Fibroblast of lung (primary cell): ENCODE data around the gene AFG3L2. TPM values are rescaled to one million over a fixed set of nuclear protein-coding genes. Genes with fewer than 3 reads are reported as not detected.
A peak's percentile ranks its signal among the peaks of the same experiment; 100 is the strongest.
"Not testable (repeated sequence)": the region's sequence is repeated elsewhere in the genome, so short reads cannot be mapped to it uniquely, and the experiment has no call there.

Experiments
- DNase-seq, 2 donors: peaks; one replicate each; pipeline versions ENCODE4 v3.0.0 to v3.0.0-alpha.2; 2010; ENCODE audit warnings: low read depth in 2 of 2
- H2AFZ ChIP-seq: 2 replicates; pipeline ENCODE4 v1.5.1; 2012; ENCODE audit warnings: low read length, control low read depth, inconsistent platforms
- H3K27ac ChIP-seq: 2 replicates; pipeline ENCODE4 v1.5.1; 2011; ENCODE audit warnings: low read length, control low read depth; ENCODE audit not compliant: insufficient read depth
- H3K27me3 ChIP-seq: 2 replicates; pipeline ENCODE4 v1.5.1; 2011; ENCODE audit warnings: mild to moderate bottlenecking, low read length; ENCODE audit not compliant: control insufficient read depth, insufficient read depth
- H3K36me3 ChIP-seq: 2 replicates; pipeline ENCODE4 v1.5.1; 2011; ENCODE audit warnings: low read length; ENCODE audit not compliant: control insufficient read depth, insufficient read depth
- H3K4me1 ChIP-seq: 2 replicates; pipeline ENCODE4 v1.5.1; 2011; ENCODE audit warnings: low read length; ENCODE audit not compliant: control insufficient read depth, insufficient read depth; ENCODE audit errors: extremely low read depth
- H3K4me2 ChIP-seq: 2 replicates; pipeline ENCODE4 v1.5.1; 2011; ENCODE audit warnings: low read length, control low read depth; ENCODE audit not compliant: insufficient read depth; ENCODE audit errors: extremely low read depth
- H3K4me3 ChIP-seq, 4 experiments: fragments of 200-600 bp in 1 of 4; sonication (generic) in 1 of 4; replicated peaks in 1 of 4; 2 replicates each; pipeline ENCODE4 v1.5.1; 2011 to 2016; ENCODE audit warnings: low read length in 4 of 4, low read depth in 3 of 4, mild to moderate bottlenecking in 3 of 4, control low read depth in 2 of 4, inconsistent platforms in 1 of 4, mixed read lengths in 1 of 4; ENCODE audit not compliant: insufficient read depth in 1 of 4; ENCODE audit errors: control extremely low read depth in 1 of 4
- H3K79me2 ChIP-seq: 2 replicates; pipeline ENCODE4 v1.5.1; 2012; ENCODE audit warnings: mild to moderate bottlenecking, low read length, inconsistent platforms; ENCODE audit not compliant: control insufficient read depth, insufficient read depth
- H3K9ac ChIP-seq: 2 replicates; pipeline ENCODE4 v1.5.1; 2011; ENCODE audit warnings: mild to moderate bottlenecking, low read length, control low read depth; ENCODE audit not compliant: insufficient read depth
- H3K9me3 ChIP-seq: 2 replicates; pipeline ENCODE4 v1.5.1; 2012; ENCODE audit warnings: low read depth, low read length; ENCODE audit not compliant: control insufficient read depth, insufficient read depth
- H4K20me1 ChIP-seq: 2 replicates; pipeline ENCODE4 v1.5.1; 2011; ENCODE audit warnings: low read length; ENCODE audit not compliant: control insufficient read depth, insufficient read depth; ENCODE audit errors: extremely low read depth
- EZH2 ChIP-seq: IDR thresholded peaks from 2 replicates; pipeline ENCODE4 v1.5.1; 2012; ENCODE audit warnings: low read length, control low read depth, mild to moderate bottlenecking; ENCODE audit errors: missing control alignments
- polyA plus RNA-seq, 2 donors: library from polyadenylated mRNA; depleted of rRNA in 1 of 2; stranded (reverse) in 1 of 2; unstranded in 1 of 2; fragments of >200 nt; gene quantifications; 2 replicates each; pipeline ENCODE4 v1.2.1, GENCODE V29; 2011 to 2012; ENCODE audit warnings: missing spikeins in 1 of 2
- total RNA-seq: library from RNA; depleted of rRNA; stranded (reverse); fragments of >200 nt; gene quantifications from 2 replicates; pipeline ENCODE4 v1.2.1, GENCODE V29; 2014
- TF ChIP-seq, protein P1 (sequence below), 2 donors: IDR thresholded peaks in 1 of 2; conservative IDR thresholded peaks in 1 of 2; 1 replicate in 1 of 2; 2 replicates in 1 of 2; pipeline ENCODE4 v1.5.1; 2011 to 2012; ENCODE audit warnings: low read length in 2 of 2, control low read depth in 1 of 2, inconsistent platforms in 1 of 2, low read depth in 1 of 2, mild to moderate bottlenecking in 1 of 2

AFG3L2 gene
- total and polyA plus RNA-seq, 2 donors (not counting 1 experiment from before 2014, with no cell fraction given) = 38.3 to 41.0 TPM

DNA sequence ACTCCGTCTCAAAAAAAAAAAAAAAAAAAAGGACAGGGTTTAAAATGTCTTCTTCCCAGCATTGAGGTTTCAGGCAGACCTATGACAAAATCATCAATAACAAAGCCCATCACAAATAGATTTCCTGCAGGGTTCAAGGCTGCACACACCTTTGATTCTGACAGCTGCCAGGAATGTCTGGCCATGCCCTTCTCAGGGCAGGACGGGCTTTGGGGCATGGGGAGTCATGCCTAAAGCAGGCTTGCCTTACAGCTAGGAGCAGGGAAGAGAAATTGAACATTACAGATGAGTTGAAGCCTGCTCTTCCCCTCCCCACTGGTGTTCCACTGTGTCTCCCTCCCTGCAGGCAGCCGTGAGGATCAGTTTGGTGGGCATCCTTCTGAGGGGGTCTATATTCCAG is 34.4 kb upstream of the AFG3L2 start:
- TF ChIP-seq, protein P1, sequence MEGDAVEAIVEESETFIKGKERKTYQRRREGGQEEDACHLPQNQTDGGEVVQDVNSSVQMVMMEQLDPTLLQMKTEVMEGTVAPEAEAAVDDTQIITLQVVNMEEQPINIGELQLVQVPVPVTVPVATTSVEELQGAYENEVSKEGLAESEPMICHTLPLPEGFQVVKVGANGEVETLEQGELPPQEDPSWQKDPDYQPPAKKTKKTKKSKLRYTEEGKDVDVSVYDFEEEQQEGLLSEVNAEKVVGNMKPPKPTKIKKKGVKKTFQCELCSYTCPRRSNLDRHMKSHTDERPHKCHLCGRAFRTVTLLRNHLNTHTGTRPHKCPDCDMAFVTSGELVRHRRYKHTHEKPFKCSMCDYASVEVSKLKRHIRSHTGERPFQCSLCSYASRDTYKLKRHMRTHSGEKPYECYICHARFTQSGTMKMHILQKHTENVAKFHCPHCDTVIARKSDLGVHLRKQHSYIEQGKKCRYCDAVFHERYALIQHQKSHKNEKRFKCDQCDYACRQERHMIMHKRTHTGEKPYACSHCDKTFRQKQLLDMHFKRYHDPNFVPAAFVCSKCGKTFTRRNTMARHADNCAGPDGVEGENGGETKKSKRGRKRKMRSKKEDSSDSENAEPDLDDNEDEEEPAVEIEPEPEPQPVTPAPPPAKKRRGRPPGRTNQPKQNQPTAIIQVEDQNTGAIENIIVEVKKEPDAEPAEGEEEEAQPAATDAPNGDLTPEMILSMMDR (conservative IDR thresholded peaks at IDR 0.05 in 1 of 2, IDR thresholded peaks at IDR 0.05 in 1 of 2; ENCODE audit: low read depth in 1 of 2, low read length in 2 of 2) = no peak
- no peak for TF ChIP-seq EZH2
- peaks cover 24% of the 10 kb centered on the region for H3K79me2 ChIP-seq
- no peak overlapping the region for H3K4me3 ChIP-seq
- H2AFZ ChIP-seq = no peak overlapping the region
- no peak overlapping the region for H3K27ac ChIP-seq
- H3K4me2 ChIP-seq = no peak overlapping the region
- H4K20me1 ChIP-seq = no peaks in the 10 kb centered on the region
- H3K36me3 ChIP-seq = no peaks in the 10 kb centered on the region
- no peaks in the 10 kb centered on the region for H3K27me3 ChIP-seq
- no peak overlapping the region for H3K9ac ChIP-seq
- DNase-seq = no peak
- peaks cover 6% of the 10 kb centered on the region for H3K4me1 ChIP-seq
- H3K9me3 ChIP-seq = no peaks in the 10 kb centered on the region

DNA sequence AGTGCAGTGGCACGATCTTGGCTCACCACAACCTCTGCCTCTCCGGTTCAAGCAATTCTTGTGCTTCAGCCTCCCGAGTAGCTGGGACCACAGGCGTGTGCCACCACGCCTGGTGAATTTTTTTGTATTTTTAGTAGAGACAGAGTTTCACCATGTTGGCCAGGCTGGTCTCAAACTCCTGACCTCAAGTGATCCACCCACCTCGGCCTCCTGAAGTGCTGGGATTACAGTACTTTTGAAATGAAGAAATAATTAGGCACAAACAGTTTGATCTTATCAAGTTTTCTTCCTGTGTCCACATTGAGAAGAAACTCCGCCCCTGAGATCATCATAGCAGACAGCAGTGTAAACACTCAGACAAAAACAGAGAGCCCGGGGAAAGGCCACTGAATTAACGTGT is 33.7 kb upstream of the AFG3L2 start:
- not testable (repeated sequence) for H3K4me1 ChIP-seq, H3K4me2 ChIP-seq, H3K9ac ChIP-seq, H4K20me1 ChIP-seq, DNase-seq, H3K4me3 ChIP-seq, H3K27ac ChIP-seq, H2AFZ ChIP-seq, H3K9me3 ChIP-seq, H3K36me3 ChIP-seq, H3K27me3 ChIP-seq
- H3K79me2 ChIP-seq = peaks cover 23% of the 10 kb centered on the region

DNA sequence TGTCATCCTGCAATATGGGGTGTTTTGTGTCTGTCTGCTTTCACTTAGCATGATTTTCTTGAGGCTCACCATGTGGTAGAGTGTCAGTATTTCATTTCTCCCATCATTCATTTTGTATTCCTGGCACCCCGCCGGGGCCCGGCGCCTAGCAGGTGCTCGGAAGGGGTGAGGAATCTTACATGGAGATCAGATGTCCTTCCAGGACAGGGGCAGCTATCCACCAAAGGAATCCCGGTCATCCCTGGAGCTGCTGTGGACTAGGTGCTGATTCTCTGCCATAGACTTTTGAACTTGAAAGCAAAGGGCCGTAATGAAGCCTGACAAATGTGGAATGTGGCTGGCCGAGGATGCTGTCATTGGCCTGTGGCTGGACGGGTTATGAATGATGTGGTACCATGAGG is 33.1 kb upstream of the AFG3L2 start:
- Histone ChIP-seq H4K20me1 (no peaks in the 10 kb centered on the region), H3K9ac (no peak overlapping the region), H3K79me2 (peaks cover 23% of the 10 kb centered on the region), H3K9me3 (no peaks in the 10 kb centered on the region), H3K4me3 (no peak overlapping the region), H3K4me1 (peaks cover 2% of the 10 kb centered on the region), H3K4me2 (peak overlapping the region; percentile 17), H3K27ac (no peak overlapping the region), H3K36me3 (no peaks in the 10 kb centered on the region), H2AFZ (no peak overlapping the region), H3K27me3 (no peaks in the 10 kb centered on the region)
- TF ChIP-seq EZH2 = no peak
- TF ChIP-seq, protein P1 (conservative IDR thresholded peaks at IDR 0.05 in 1 of 2, IDR thresholded peaks at IDR 0.05 in 1 of 2; ENCODE audit: low read depth in 1 of 2, low read length in 2 of 2) = no peak
- DNase-seq = peak in 1 of 2 donors; percentile 61
